ENCODE measurements around the gene RBPMS2. TPM values are rescaled to one million over a fixed set of nuclear protein-coding genes. Genes with fewer than 3 reads are reported as not detected.

The RBPMS2 gene
- total RNA-seq, 2 donors from 2014 or later, result 86.0 to 131 TPM

- no peak overlapping the region for H3K4me3 ChIP-seq (ENCODE audit: low read length)
- Mint-ChIP-seq H3K27me3 (ENCODE audit: insufficient read depth) (no peaks in the 10 kb centered on the region), H3K4me1 (peaks cover 32% of the 10 kb centered on the region), H3K9me3 (no peaks in the 10 kb centered on the region), H3K4me3 (no peak overlapping the region), H3K27ac (peak overlapping the region; percentile 61), H3K36me3 (ENCODE audit: low read depth) (peaks cover 25% of the 10 kb centered on the region)
- TF ChIP-seq CTCF (conservative IDR thresholded peaks at IDR 0.05), result no peak
- no peak overlapping the region for H3K9ac ChIP-seq (ENCODE audit: extremely low read depth, low read length, poor library complexity, severe bottlenecking)
- DNase-seq, result no peak
- no peaks in the 10 kb centered on the region for H3K9me3 ChIP-seq (ENCODE audit: control insufficient read depth, low read length)
- no peaks in the 10 kb centered on the region for H3K27me3 ChIP-seq (ENCODE audit: control insufficient read depth, insufficient read depth, low read length, poor library complexity, severe bottlenecking)
- no peaks in the 10 kb centered on the region for H3K4me1 ChIP-seq (ENCODE audit: control insufficient read depth, insufficient read depth, low read length)
- H3K27ac ChIP-seq (ENCODE audit: low read depth, low read length), result no peak overlapping the region
- H3K36me3 ChIP-seq (ENCODE audit: control insufficient read depth, insufficient read depth, low read length), result peaks cover 16% of the 10 kb centered on the region
Measured at GRCh38 chr15:64763462-64763861, 11.9 kb downstream of the RBPMS2 start.

GRCh38 chr15:64763021-64763420, 12.4 kb downstream of the RBPMS2 start:
- Mint-ChIP-seq H3K9me3 (no peaks in the 10 kb centered on the region), H3K4me3 (no peak overlapping the region), H3K36me3 (ENCODE audit: low read depth) (peaks cover 27% of the 10 kb centered on the region), H3K4me1 (peaks cover 32% of the 10 kb centered on the region), H3K27ac (peak overlapping the region; percentile 61), H3K27me3 (ENCODE audit: insufficient read depth) (no peaks in the 10 kb centered on the region)
- Histone ChIP-seq H3K27ac (ENCODE audit: low read depth, low read length) (no peak overlapping the region), H3K9ac (ENCODE audit: extremely low read depth, low read length, poor library complexity, severe bottlenecking) (no peak overlapping the region), H3K4me3 (ENCODE audit: low read length) (no peak overlapping the region), H3K9me3 (ENCODE audit: control insufficient read depth, low read length) (no peaks in the 10 kb centered on the region), H3K36me3 (ENCODE audit: control insufficient read depth, insufficient read depth, low read length) (peaks cover 21% of the 10 kb centered on the region), H3K27me3 (ENCODE audit: control insufficient read depth, insufficient read depth, low read length, poor library complexity, severe bottlenecking) (no peaks in the 10 kb centered on the region), H3K4me1 (ENCODE audit: control insufficient read depth, insufficient read depth, low read length) (no peaks in the 10 kb centered on the region)
- DNase-seq, result no peak
- WGBS, 2 experiments (ENCODE audit: insufficient coverage in 1 of 2, insufficient read length in 1 of 2), result 97 to 100% methylated on average over 6 to 8 of the region's 8 CpGs
- no peak for TF ChIP-seq CTCF (conservative IDR thresholded peaks at IDR 0.05)

- no peak overlapping the region for H3K27ac Mint-ChIP-seq
- no peak overlapping the region for H3K4me3 Mint-ChIP-seq
- H3K36me3 Mint-ChIP-seq (ENCODE audit: low read depth), result peaks cover 26% of the 10 kb centered on the region
- H3K27me3 ChIP-seq (ENCODE audit: control insufficient read depth, insufficient read depth, low read length, poor library complexity, severe bottlenecking), result no peaks in the 10 kb centered on the region
- no peak for DNase-seq
- 93 to 94% methylated on average over 7 to 8 of the region's 8 CpGs for WGBS, 2 experiments (ENCODE audit: insufficient coverage in 1 of 2, insufficient read length in 1 of 2)
- H3K9me3 ChIP-seq (ENCODE audit: control insufficient read depth, low read length), result no peaks in the 10 kb centered on the region
- H3K9ac ChIP-seq (ENCODE audit: extremely low read depth, low read length, poor library complexity, severe bottlenecking), result no peak overlapping the region
- no peaks in the 10 kb centered on the region for H3K4me1 ChIP-seq (ENCODE audit: control insufficient read depth, insufficient read depth, low read length)
- H3K27ac ChIP-seq (ENCODE audit: low read depth, low read length), result no peak overlapping the region
- no peaks in the 10 kb centered on the region for H3K9me3 Mint-ChIP-seq
- no peaks in the 10 kb centered on the region for H3K27me3 Mint-ChIP-seq (ENCODE audit: insufficient read depth)
- peaks cover 25% of the 10 kb centered on the region for H3K36me3 ChIP-seq (ENCODE audit: control insufficient read depth, insufficient read depth, low read length)
- TF ChIP-seq CTCF (conservative IDR thresholded peaks at IDR 0.05), result no peak
- no peak overlapping the region for H3K4me3 ChIP-seq (ENCODE audit: low read length)
- H3K4me1 Mint-ChIP-seq, result peaks cover 32% of the 10 kb centered on the region
Measured at GRCh38 chr15:64762546-64762945, 12.8 kb downstream of the RBPMS2 start.
